ENCODE results near the gene EGR1. TPM values are rescaled to one million over a fixed set of nuclear protein-coding genes. Genes with fewer than 3 reads are reported as not detected.

The EGR1 gene
- total and polyA plus RNA-seq, 2 donors (not counting 1 experiment from before 2014, with no cell fraction given): 13.7 to 212 TPM

GRCh38 chr5:138488481-138488945, 23.2 kb downstream of the EGR1 start:
- Mint-ChIP-seq H3K4me1 (peaks cover 6% of the 10 kb centered on the region), H3K4me3 (no peak overlapping the region), H3K27me3 (peaks cover 35% of the 10 kb centered on the region), H3K27ac (no peak overlapping the region), H3K9me3 (ENCODE audit: insufficient read depth) (no peaks in the 10 kb centered on the region)
- ChIA-PET CTCF (no interaction called here), POLR2A (no interaction called here)
- intact Hi-C loops (cut with micrococcal nuclease): no loop called here
- H3K36me3 ChIP-seq (replicated peaks in 1 of 2; ENCODE audit: control extremely low read depth in 1 of 2, control insufficient read depth in 1 of 2, extremely low read depth in 1 of 2, insufficient read depth in 2 of 2, low read length in 1 of 2): no peaks in the 10 kb centered on the region
- no peak for DNase-seq
- H3K4me3 ChIP-seq (ENCODE audit: control extremely low read depth in 1 of 5, extremely low read depth in 1 of 5, insufficient read depth in 1 of 5, low read depth in 2 of 5, low read length in 4 of 5): no peak overlapping the region
- H3K4me1 ChIP-seq (ENCODE audit: control insufficient read depth in 2 of 2, insufficient read depth in 2 of 2, low read length in 2 of 2): peaks cover 19% of the 10 kb centered on the region in 2 donors
- H4K20me1 ChIP-seq (ENCODE audit: control insufficient read depth, insufficient read depth, low read length, poor library complexity, severe bottlenecking): peaks cover 17% of the 10 kb centered on the region
- no peak for ATAC-seq (ENCODE audit: low read depth)
- no peak overlapping the region for H3K4me2 ChIP-seq (replicated peaks; ENCODE audit: low read depth, low read length, poor library complexity, severe bottlenecking)
- H3K27ac ChIP-seq (ENCODE audit: low read length in 2 of 2): no peak overlapping the region
- H3K79me2 ChIP-seq (ENCODE audit: control insufficient read depth, insufficient read depth, low read length): no peaks in the 10 kb centered on the region
- H3K9me3 ChIP-seq (ENCODE audit: control extremely low read depth in 1 of 3, control insufficient read depth in 2 of 3, insufficient read depth in 1 of 3, low read length in 2 of 3): peaks cover 0 to 16% (median 0%) of the 10 kb centered on the region in 3 donors
- no peak overlapping the region for H3K9ac ChIP-seq (ENCODE audit: low read length)
- 100% methylated on average over 3 of the region's 5 CpGs for WGBS (ENCODE audit: insufficient coverage)
- peaks cover 0 to 46% (median 28%) of the 10 kb centered on the region in 4 experiments for H3K27me3 ChIP-seq (replicated peaks in 1 of 4; ENCODE audit: control extremely low read depth in 1 of 4, control insufficient read depth in 3 of 4, insufficient read depth in 4 of 4, low read length in 3 of 4)
- no peak overlapping the region for H2AFZ ChIP-seq (ENCODE audit: insufficient read depth, low read depth, low read length, poor library complexity, severe bottlenecking)
- TF ChIP-seq CTCF (IDR thresholded peaks at IDR 0.05) (no peak), EZH2 (IDR thresholded peaks at IDR 0.05; ENCODE audit: borderline replicate concordance, insufficient read depth, low read depth, low read length, poor library complexity, severe bottlenecking) (no peak)

GRCh38 chr5:138489683-138490061, 24.4 kb downstream of the EGR1 start:
- H3K27ac Mint-ChIP-seq: no peak overlapping the region
- no peak overlapping the region for H3K4me2 ChIP-seq (replicated peaks; ENCODE audit: low read depth, low read length, poor library complexity, severe bottlenecking)
- peaks cover 19% of the 10 kb centered on the region in 2 donors for H3K4me1 ChIP-seq (ENCODE audit: control insufficient read depth in 2 of 2, insufficient read depth in 2 of 2, low read length in 2 of 2)
- peaks cover 33% of the 10 kb centered on the region for H3K27me3 Mint-ChIP-seq
- peaks cover 6% of the 10 kb centered on the region for H3K4me1 Mint-ChIP-seq
- no peak overlapping the region for H3K9ac ChIP-seq (ENCODE audit: low read length)
- no peak overlapping the region for H3K4me3 ChIP-seq (ENCODE audit: control extremely low read depth in 1 of 5, extremely low read depth in 1 of 5, insufficient read depth in 1 of 5, low read depth in 2 of 5, low read length in 4 of 5)
- H4K20me1 ChIP-seq (ENCODE audit: control insufficient read depth, insufficient read depth, low read length, poor library complexity, severe bottlenecking): peaks cover 17% of the 10 kb centered on the region
- intact Hi-C loops (cut with micrococcal nuclease): no loop called here
- no peak for DNase-seq
- CTCF ChIA-PET: interaction anchor here (0.7 to 1.3 kb wide), 3 partner anchors 10 to 39 kb away, joined by 3 to 7 read pairs (median 4); partner anchors contain the start of gene EGR1
- POLR2A ChIA-PET: interaction anchor here (1.6 kb wide), 1 partner anchor 25 kb away, joined by 5 read pairs; the partner anchor contains the start of gene EGR1
- H3K36me3 ChIP-seq (replicated peaks in 1 of 2; ENCODE audit: control extremely low read depth in 1 of 2, control insufficient read depth in 1 of 2, extremely low read depth in 1 of 2, insufficient read depth in 2 of 2, low read length in 1 of 2): no peaks in the 10 kb centered on the region
- H3K4me3 Mint-ChIP-seq: no peak overlapping the region
- no peak for TF ChIP-seq CTCF (IDR thresholded peaks at IDR 0.05)
- TF ChIP-seq EZH2 (IDR thresholded peaks at IDR 0.05; ENCODE audit: borderline replicate concordance, insufficient read depth, low read depth, low read length, poor library complexity, severe bottlenecking): no peak
- H3K79me2 ChIP-seq (ENCODE audit: control insufficient read depth, insufficient read depth, low read length): no peaks in the 10 kb centered on the region
- H2AFZ ChIP-seq (ENCODE audit: insufficient read depth, low read depth, low read length, poor library complexity, severe bottlenecking): no peak overlapping the region
- no peak overlapping the region for H3K27ac ChIP-seq (ENCODE audit: low read length in 2 of 2)
- no peak for ATAC-seq (ENCODE audit: low read depth)
- H3K27me3 ChIP-seq (replicated peaks in 1 of 4; ENCODE audit: control extremely low read depth in 1 of 4, control insufficient read depth in 3 of 4, insufficient read depth in 4 of 4, low read length in 3 of 4): peaks cover 0 to 48% (median 29%) of the 10 kb centered on the region in 4 experiments
- H3K9me3 Mint-ChIP-seq (ENCODE audit: insufficient read depth): no peaks in the 10 kb centered on the region
- H3K9me3 ChIP-seq (ENCODE audit: control extremely low read depth in 1 of 3, control insufficient read depth in 2 of 3, insufficient read depth in 1 of 3, low read length in 2 of 3): peaks cover 0 to 16% (median 0%) of the 10 kb centered on the region in 3 donors
- WGBS (ENCODE audit: insufficient coverage): 94% methylated on average over 3 of the region's 5 CpGs

Data from B cell (primary cell).